HG03108 (cell line): Measurements from ENCODE around the gene SCGB3A2.
A peak's percentile ranks its signal among the peaks of the same experiment; 100 is the strongest.

Source experiments
- ATAC-seq: cut with Tn5 transposase; IDR thresholded peaks from one replicate; pipeline ENCODE4 v1.9.1; 2021; ENCODE audit warnings: moderate library complexity; ENCODE audit not compliant: unreplicated experiment

SCGB3A2 gene, protein sequence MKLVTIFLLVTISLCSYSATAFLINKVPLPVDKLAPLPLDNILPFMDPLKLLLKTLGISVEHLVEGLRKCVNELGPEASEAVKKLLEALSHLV

DNA sequence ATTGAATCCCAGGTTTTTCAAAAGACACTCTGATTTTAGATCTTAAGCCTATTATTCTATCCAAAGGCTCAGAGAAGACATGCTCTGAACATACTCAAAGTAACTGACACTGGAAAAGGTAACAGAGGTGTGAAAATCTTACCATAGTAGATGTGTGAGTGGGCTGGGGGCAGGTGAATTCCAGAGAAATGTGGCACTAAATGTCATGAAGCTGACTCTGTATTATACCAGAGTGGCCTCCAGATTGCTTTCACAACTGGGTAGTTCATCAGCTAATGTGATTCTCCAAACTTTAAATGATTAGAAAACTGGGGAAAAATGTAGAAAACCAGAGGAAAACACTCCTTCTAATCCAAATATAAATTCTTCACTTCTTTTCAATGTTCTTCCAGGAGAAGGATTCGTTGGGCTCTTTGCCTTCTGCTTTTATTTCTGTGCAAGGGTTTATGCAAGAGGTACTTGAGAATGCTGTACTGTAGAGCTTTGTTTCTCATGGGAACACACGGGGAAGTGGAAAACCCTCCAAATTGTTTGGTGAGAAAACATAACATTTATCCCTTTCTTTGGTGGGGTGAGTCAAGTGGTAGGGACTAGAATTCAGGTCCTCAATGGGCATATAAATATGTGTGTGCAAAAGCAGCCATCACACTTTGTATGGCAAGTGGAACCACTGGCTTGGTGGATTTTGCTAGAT is at the start of gene SCGB3A2:
TSS of gene SCGB3A2 (plus strand) at position 646 of the 694 bp plus-strand sequence. CDS start 93 bp downstream, outside the sequence.
- no peak for ATAC-seq

DNA sequence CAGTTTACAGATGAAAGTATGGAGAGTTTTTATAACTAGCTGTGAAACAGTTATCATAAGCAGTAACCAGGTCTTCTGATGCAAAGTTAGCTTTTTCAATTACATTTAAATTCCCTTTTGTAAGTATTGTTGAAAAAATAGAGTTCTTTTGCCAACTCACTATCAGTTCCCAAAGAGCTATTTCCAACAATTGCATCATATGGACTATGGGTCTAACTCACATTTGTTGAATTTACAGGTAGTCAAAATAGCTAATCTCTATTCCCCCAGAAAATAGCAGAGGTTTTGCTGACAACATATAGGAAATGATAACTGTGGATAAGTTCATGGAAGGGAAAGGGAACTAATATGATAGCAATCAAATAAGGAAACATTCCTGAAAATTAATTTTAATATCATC is 48.5 kb upstream of the SCGB3A2 start:
- no peak for ATAC-seq

DNA sequence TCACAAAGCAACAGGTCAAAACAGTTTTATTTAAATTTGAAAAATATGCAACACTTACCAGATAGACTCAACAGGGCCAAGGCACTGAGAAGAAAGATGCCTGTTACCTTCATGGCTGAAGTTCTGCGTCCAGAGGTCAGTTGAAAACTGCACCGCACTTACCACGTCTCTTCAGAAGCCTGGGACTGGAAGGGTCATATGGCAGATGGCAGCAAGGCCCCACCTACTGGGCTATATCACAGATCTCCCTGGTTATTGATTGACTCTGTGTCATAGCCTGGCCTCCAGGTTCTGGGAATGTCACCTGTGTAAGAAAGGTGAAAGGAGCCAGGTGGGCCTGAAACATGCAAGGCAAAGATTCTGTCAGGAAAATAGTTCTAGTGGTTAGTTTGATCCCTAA is 47.0 kb upstream of the SCGB3A2 start, which contains the start of gene SPINK1:
TSS of gene SPINK1 (minus strand) at position 207 of the 400 bp plus-strand sequence. CDS start at position 113, 94 bp downstream.
- ATAC-seq = no peak

DNA sequence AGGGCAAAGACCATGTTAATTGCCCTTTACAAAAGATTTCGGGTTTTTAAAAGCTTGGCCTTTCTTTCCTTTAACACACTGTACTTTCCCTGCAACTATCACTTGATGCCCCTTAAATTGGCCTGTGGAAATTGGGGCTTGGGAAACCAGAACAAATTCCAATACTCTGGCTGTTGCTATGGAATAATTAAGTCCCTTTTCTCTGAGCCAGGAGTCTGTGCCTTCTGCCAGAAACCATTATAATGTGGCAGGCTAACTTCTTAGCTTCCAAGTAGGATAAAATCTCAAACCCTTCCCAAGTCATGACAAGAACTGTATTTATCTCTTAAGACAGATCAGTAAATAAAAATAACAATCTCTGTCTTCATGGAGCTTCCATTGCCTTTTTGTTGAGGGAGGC is 46.0 kb upstream of the SCGB3A2 start:
- ATAC-seq = no peak

DNA sequence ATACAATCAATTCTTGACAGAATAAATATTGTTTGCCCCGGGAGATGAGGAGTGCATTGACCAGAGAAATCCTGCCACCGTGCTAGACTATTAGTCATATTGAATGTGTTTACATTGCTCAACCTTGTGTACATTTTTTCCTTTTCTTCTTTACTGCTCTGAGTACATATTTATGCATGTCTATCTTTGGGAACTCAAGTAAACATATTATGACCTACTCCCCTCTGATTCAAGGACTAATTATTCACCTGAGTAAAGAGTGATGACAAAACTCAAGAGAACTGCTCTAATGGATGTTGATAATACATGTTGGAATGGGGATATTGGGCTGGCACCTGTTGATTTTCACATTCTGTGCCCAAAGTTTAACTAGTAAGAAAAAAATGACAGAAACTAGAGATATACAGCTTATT is 43.1 kb upstream of the SCGB3A2 start:
- ATAC-seq = no peak

DNA sequence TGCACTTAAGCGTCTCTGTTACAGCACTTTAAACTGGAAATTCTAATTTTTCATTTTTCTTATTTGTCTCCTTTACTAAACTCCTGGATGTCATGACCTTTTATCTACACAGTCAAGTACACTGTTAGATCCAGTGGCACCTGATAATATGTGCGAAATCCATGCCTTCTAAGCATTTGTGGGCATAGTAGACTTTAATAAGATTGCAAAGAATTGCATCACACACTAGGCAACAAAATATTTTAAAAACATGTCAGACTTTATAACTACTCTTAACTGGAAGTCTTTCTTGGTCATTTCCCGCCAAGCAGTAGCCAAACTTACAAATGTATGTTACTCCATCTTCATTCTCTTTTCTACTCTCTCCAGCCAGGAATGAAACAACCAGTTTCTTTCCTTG is 42.1 kb upstream of the SCGB3A2 start:
- no peak for ATAC-seq

DNA sequence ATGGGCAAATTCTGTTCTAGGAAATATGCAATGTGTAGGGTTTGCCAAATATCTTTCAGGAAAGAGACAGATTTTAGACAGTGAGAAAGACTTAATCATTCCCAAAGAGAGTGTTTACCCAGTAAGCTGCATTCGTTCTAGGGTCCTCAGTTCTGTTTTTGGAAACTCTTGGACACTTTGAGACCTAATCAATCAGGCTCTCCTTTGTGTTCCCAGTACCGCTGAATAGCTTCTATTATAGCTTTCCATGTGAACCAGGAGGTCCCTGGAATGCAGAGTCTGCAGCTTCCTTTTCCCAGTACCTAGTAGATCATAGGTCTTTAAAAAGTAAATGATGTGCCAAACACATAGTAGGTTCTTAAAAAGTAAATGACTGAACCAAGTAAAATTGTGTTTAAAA is 35.6 kb upstream of the SCGB3A2 start:
- no peak for ATAC-seq

DNA sequence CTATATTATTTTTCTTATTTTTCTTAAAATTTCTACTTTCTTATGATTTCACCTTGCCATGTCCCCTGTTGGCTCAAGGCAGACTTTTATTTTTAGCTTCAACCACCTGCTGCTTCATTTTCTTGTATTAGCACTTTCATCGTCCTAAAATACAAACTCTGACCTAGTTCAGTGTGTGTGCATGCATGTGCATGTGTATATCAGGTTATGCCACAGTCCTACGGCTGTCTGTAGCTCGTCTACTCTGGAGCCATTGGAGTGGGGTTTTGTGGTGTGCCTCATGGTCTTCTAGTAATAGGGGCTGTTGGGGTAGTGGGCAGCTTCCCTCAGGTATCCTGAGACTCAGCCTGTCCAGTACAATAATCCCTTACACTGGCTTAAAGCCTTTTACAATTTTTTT is 33.7 kb upstream of the SCGB3A2 start:
- ATAC-seq = no peak

DNA sequence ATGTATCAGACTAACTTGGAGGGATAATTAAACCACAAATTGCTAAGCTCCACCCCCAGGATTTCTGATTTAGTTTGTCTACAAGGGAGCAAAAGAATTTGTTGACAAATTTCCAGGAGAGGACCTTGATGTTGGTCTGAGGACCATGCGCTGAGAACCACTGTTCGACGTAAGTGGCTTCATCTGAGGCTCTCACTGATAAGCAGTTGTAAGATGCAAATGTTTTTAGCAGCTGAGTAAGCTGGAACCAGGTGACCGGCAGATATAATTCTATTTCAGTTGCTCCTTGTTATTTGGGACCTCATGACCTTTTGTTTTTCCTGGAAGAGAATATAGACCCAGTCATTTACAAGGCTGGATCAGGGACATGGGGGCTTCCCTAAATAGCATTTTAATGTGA is 32.9 kb upstream of the SCGB3A2 start:
- no peak for ATAC-seq

DNA sequence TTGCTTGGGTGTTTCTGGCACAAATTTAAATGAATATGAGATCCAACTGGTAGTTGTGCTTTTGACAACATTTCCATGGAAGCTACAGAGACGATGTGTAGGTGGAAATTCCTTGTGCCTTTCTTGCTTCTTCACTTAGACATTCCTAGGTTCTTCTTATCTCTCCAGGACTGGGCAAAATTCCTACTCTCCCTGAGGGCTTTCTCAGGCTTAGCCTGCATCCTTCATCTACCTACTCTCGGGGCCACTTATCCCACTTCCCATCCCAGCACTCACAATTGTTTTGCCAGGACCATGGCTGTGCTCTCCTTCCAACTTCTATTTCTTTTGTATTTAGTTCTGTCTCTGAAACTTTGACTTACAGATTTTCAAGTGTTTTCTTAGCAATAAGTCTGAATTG is 29.3 kb upstream of the SCGB3A2 start:
- ATAC-seq = no peak

- no peak for ATAC-seq
These were observed 26.9 kb upstream of the SCGB3A2 start for GRCh38 chr5:147851578-147851977.

DNA sequence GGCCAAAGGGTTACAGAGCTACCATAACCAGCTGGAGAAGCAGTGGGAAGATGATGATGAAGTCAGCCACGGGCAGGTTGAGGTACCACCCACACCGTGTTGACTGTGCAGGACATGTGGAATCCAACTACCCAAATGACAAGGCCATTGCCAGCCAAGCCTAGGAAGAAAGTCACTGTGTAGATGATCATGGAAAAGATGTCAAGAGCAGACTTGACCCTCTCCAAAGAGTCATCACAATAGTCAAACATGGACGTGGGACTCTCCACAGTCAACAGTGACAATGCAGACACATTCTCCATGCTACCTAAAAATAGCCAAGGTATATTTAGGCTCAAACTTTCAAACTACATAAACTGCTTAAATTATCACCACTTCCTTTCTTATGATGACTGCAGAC is 26.1 kb upstream of the SCGB3A2 start:
- no peak for ATAC-seq

- ATAC-seq = no peak
These were observed 25.0 kb upstream of the SCGB3A2 start for GRCh38 chr5:147853372-147853987.

DNA sequence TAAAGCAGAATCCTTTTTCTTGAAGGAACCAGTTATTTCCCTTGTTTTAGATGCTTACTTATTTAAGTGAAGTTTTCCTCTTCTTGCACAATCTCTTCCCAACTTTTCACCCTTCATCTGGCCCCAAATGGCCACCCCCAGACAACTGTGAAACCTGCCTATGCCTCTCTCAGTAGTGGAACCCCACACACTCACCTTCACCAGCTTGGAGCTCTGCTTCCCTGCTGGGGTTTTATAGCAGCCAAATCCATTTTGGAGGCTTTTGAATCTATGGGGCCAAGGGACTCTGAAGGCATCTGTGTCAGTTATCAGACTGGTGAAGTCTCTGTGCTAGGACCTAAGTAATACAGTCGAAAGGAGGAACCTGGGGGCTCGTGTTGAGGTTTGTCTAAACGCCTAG is 24.2 kb upstream of the SCGB3A2 start:
- no peak for ATAC-seq

DNA sequence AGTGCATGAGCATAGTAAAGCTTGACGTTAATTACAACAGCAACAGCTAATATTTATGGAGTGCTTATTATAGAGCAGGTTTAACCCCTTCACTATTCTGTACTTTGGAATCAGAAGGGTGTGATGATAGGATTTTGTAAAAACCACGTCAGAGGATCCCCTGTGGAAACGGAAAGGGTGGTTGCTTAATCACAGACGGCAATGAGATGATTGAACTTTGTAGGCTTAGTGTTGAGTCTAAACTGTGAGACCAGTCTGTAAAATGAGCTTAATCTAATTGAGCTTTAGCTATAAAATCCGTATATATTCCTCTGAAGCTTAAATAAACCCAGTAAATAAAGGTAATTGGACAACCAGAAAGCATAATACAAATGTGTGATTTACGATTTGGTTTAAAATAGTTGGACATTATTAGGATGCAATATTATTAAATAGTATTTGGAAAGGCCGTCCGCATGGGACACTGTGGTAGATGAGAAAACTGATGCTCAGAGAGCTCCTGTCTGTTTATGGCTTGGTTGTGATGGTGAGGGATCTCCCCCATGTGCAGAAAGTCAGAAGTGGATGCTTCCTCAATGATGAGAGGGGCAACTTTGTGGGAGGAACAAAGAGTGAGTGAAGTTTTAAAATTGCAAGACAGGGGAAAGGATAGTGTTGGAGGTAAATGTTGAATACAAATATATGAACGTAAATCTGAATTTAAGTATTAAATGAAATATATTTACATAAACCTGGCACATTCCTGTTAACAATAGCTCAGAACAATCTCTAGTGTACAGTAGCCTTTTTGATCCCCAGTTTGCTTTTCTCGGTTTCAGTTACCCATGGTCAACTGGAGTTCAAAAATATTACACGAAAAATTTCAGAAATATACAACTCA is 23.4 kb upstream of the SCGB3A2 start:
- ATAC-seq = no peak

- no peak for ATAC-seq
These were observed 22.8 kb upstream of the SCGB3A2 start for GRCh38 chr5:147855774-147856069.

DNA sequence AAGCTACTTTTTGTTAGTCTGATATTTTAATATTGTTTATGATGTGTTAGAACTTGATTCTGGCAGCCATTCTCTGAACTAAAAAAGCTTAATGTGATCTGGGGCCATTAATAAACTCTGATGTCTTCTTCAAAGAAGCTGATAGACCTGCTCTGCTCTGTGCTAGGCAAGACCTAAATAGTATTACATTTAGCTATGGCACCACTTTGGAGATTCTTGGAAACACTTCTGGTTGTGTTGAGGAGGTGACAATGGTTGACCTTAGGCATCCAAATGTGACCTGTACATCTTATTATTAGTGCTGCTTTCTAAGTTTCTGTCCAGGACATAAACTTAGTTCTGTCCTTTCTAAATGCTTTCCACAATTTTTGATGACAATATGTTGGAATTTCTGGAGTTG is 21.7 kb upstream of the SCGB3A2 start:
- no peak for ATAC-seq

DNA sequence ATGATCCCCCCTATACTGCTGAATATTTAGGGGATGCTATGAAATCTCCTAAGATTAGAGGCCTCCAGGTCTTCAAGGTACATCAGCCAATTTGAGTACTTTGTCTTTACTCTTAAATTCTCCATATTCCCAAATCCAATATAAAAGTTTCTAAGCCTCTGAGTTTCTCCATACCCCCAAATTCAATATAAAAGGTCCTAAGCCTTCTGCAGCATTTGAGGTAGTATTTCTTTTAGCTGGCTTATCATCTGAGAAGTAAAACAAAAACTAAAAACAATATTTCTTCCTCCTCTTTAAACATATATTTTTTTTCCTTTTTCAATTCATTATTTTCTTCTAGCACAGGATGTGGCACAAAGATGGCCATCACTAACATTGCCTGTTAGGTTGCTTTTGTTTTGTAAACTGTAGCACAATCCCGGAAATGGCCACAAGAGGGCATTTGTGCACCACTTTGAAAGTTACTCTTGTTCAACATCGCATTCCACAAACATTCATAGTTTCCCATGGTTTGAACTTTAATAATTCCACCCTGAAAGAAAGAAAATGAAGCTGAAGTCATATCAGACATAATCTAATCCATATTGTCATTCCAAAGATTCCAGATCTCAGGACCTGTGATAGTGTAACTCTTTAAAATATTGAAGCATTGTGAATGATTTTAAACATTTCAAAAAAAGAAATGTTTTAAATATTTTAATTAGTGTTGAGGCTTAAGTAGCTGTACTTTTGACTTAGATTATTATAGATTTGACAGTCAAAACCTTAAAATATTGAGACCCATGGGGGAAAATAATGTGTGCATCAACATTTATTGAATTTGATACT is 21.0 kb upstream of the SCGB3A2 start:
- ATAC-seq = peak; percentile 74

DNA sequence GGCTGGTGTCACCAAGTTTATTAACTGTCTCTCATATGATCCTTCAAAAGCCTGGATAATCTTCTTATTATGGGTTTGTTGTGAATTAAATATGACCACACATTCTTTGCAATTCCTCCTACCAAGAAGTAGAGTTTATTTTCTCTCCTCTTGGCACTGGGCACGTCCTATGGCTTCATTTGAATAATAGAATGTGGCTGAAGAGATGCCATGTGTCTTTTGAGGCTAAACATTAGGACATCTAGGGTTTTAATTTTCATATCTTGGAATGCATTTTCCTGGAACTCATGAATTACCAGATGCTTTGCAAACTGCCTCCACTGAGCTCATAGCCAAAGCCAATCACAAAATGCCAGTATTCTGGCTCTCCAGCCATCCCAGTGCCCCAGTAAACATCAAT is 19.9 kb upstream of the SCGB3A2 start:
- ATAC-seq = no peak

GRCh38 chr5:147859962-147860640 is 18.4 kb upstream of the SCGB3A2 start:
- ATAC-seq = no peak
